ENCODE measurements around the gene TM7SF3.

- TF ChIP-seq CTCF (IDR thresholded peaks at IDR 0.05) (no peak), POLR2A (IDR thresholded peaks at IDR 0.05) (no peak)
These were observed 25.5 kb downstream of the TM7SF3 start for GRCh38 chr12:26988703-26989102.
